Activated naive CD4-positive, alpha-beta T cell treated with anti-CD3 and anti-CD28 coated beads, Interleukin-2, amount 10 ng/mL, durations not matched to agents 7 days and 5 days (primary cell): ENCODE data around the gene EPB41.

Experiments
- CTCF ChIA-PET: fragments of 350-600 bp; sonication (Branson Sonifier 250); formaldehyde crosslinking; loops from one replicate; lab custom pipeline; 2021; ENCODE audit warnings: antibody characterized with exemption; lab: Charles Lee
- DNase-seq: peaks from one replicate; pipeline ENCODE4 v3.0.0-alpha.2; 2020
- H3K27ac Mint-ChIP-seq: one replicate; pipeline ENCODE4 v1.8.0; 2021; ENCODE audit warnings: mild to moderate bottlenecking, moderate library complexity, mixed read lengths
- H3K27me3 Mint-ChIP-seq: one replicate; pipeline ENCODE4 v1.8.0; 2021; ENCODE audit warnings: mild to moderate bottlenecking, mixed read lengths
- H3K36me3 Mint-ChIP-seq: one replicate; pipeline ENCODE4 v1.8.0; 2021; ENCODE audit warnings: mixed read lengths
- H3K4me1 Mint-ChIP-seq: one replicate; pipeline ENCODE4 v1.8.0; 2021; ENCODE audit warnings: mixed read lengths
- H3K4me3 Mint-ChIP-seq: one replicate; pipeline ENCODE4 v1.8.0; 2021; ENCODE audit warnings: mild to moderate bottlenecking, moderate library complexity, mixed read lengths
- H3K9me3 Mint-ChIP-seq: one replicate; pipeline ENCODE4 v1.8.0; 2021; ENCODE audit warnings: mixed read lengths

EPB41 gene

GRCh38 chr1:29152046-29152805 is 237.9 kb downstream of the EPB41 start:
- Mint-ChIP-seq H3K27me3 (no peaks in the 10 kb centered on the region), H3K27ac (no peak overlapping the region), H3K9me3 (no peaks in the 10 kb centered on the region), H3K4me3 (no peak overlapping the region), H3K4me1 (no peaks in the 10 kb centered on the region), H3K36me3 (peaks cover 77% of the 10 kb centered on the region)
- no peak for DNase-seq
- CTCF ChIA-PET = interaction anchor here (0.9 to 1.8 kb wide), 2 partner anchors 50 to 270 kb away, joined by 3 to 4 read pairs; no protein-coding TSS in a partner anchor

GRCh38 chr1:29156543-29157268 is 242.3 kb downstream of the EPB41 start:
- no peak overlapping the region for H3K27ac Mint-ChIP-seq
- CTCF ChIA-PET = interaction anchor here (2.2 kb wide), 1 partner anchor 46 kb away, joined by 7 read pairs; no protein-coding TSS in a partner anchor
- no peak for DNase-seq
- H3K27me3 Mint-ChIP-seq = no peaks in the 10 kb centered on the region
- peaks cover 13% of the 10 kb centered on the region for H3K4me1 Mint-ChIP-seq
- H3K9me3 Mint-ChIP-seq = no peaks in the 10 kb centered on the region
- peaks cover 56% of the 10 kb centered on the region for H3K36me3 Mint-ChIP-seq
- H3K4me3 Mint-ChIP-seq = no peak overlapping the region

GRCh38 chr1:29157269-29157601 is 242.9 kb downstream of the EPB41 start:
- CTCF ChIA-PET = interaction anchor here (2.2 kb wide), 1 partner anchor 45 kb away, joined by 7 read pairs; no protein-coding TSS in a partner anchor
- H3K4me1 Mint-ChIP-seq = peaks cover 15% of the 10 kb centered on the region
- no peak overlapping the region for H3K27ac Mint-ChIP-seq
- H3K9me3 Mint-ChIP-seq = no peaks in the 10 kb centered on the region
- no peak for DNase-seq
- peaks cover 51% of the 10 kb centered on the region for H3K36me3 Mint-ChIP-seq
- no peaks in the 10 kb centered on the region for H3K27me3 Mint-ChIP-seq
- no peak overlapping the region for H3K4me3 Mint-ChIP-seq

- CTCF ChIA-PET = no interaction called here
- Mint-ChIP-seq H3K27ac (no peak overlapping the region), H3K4me1 (peaks cover 30% of the 10 kb centered on the region), H3K9me3 (no peaks in the 10 kb centered on the region), H3K27me3 (no peaks in the 10 kb centered on the region), H3K36me3 (peaks cover 48% of the 10 kb centered on the region), H3K4me3 (no peak overlapping the region)
- no peak for DNase-seq
Observed at GRCh38 chr1:29159773-29160172, 245.4 kb downstream of the EPB41 start.

GRCh38 chr1:29162025-29162424 is 247.7 kb downstream of the EPB41 start:
- Mint-ChIP-seq H3K4me3 (no peak overlapping the region), H3K27me3 (no peaks in the 10 kb centered on the region), H3K36me3 (peaks cover 56% of the 10 kb centered on the region), H3K4me1 (peaks cover 53% of the 10 kb centered on the region), H3K9me3 (no peaks in the 10 kb centered on the region), H3K27ac (no peak overlapping the region)
- DNase-seq = no peak
- CTCF ChIA-PET = interaction anchor here (1.4 kb wide), 1 partner anchor 285 kb away, joined by 3 read pairs; no protein-coding TSS in a partner anchor

- peaks cover 56% of the 10 kb centered on the region for H3K36me3 Mint-ChIP-seq
- CTCF ChIA-PET = interaction anchor here (1.4 kb wide), 1 partner anchor 286 kb away, joined by 3 read pairs; no protein-coding TSS in a partner anchor
Observed at GRCh38 chr1:29162476-29163138, 248.2 kb downstream of the EPB41 start.

GRCh38 chr1:29164588-29164987 is 250.2 kb downstream of the EPB41 start:
- Mint-ChIP-seq H3K27ac (no peak overlapping the region), H3K9me3 (no peaks in the 10 kb centered on the region), H3K36me3 (peaks cover 57% of the 10 kb centered on the region), H3K4me3 (no peak overlapping the region), H3K27me3 (no peaks in the 10 kb centered on the region), H3K4me1 (peaks cover 73% of the 10 kb centered on the region)
- CTCF ChIA-PET = no interaction called here
- no peak for DNase-seq

More at GRCh38 chr1:29162476-29163138, 248.2 kb downstream of the EPB41 start:
- no peak overlapping the region for H3K4me3 Mint-ChIP-seq
- no peak for DNase-seq
- no peak overlapping the region for H3K27ac Mint-ChIP-seq
- no peaks in the 10 kb centered on the region for H3K9me3 Mint-ChIP-seq
- peaks cover 58% of the 10 kb centered on the region for H3K4me1 Mint-ChIP-seq
- no peaks in the 10 kb centered on the region for H3K27me3 Mint-ChIP-seq

GRCh38 chr1:29166291-29166878 is 252.0 kb downstream of the EPB41 start:
- Mint-ChIP-seq H3K36me3 (peaks cover 64% of the 10 kb centered on the region), H3K4me3 (no peak overlapping the region), H3K9me3 (no peaks in the 10 kb centered on the region), H3K4me1 (peaks cover 76% of the 10 kb centered on the region), H3K27ac (peak overlapping the region; percentile 34), H3K27me3 (no peaks in the 10 kb centered on the region)
- CTCF ChIA-PET = no interaction called here
- peak; percentile 42 for DNase-seq

GRCh38 chr1:29167904-29168303 is 253.5 kb downstream of the EPB41 start:
- CTCF ChIA-PET = interaction anchor here (0.6 to 1.8 kb wide), 4 partner anchors 12 to 283 kb away, joined by 3 to 7 read pairs (median 4); no protein-coding TSS in a partner anchor
- H3K36me3 Mint-ChIP-seq = peaks cover 71% of the 10 kb centered on the region
- H3K27ac Mint-ChIP-seq = no peak overlapping the region
- DNase-seq = no peak
- H3K4me3 Mint-ChIP-seq = no peak overlapping the region
- H3K4me1 Mint-ChIP-seq = peaks cover 82% of the 10 kb centered on the region
- H3K9me3 Mint-ChIP-seq = no peaks in the 10 kb centered on the region
- no peaks in the 10 kb centered on the region for H3K27me3 Mint-ChIP-seq
